ENCODE data around the gene GNG10. TPM values are rescaled to one million over a fixed set of nuclear protein-coding genes. Genes with fewer than 3 reads are reported as not detected.

The GNG10 gene
- total RNA-seq, 1 experiment from 2014 or later = 31.0 TPM

DNA sequence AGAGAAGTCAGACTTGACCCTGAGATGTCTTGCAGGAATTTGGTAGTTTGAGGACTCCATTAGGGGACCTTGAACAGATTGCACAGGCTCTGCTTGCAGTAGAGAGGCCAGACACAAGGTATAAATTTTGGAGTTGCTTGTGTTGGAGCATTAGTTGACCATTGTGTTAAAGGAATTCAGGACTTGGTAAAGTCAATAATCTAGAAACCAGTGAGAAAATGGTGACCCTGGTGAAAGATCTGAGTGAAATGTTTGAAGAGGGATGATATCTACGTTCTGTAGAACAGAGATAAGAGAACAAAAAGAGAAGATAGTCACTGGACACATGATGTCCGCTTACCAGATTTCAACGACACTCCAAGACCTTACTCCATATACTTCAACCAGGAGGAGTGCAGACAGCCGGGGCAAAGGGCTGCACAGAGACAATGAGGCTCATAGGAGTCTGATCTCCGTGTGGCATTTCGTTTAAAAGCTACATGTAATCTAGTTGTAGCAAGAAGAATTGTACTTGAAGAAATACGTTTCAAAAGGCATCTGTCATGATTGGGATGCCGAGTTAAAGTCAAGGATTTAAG lies 17.1 kb upstream of the GNG10 start:
- Histone ChIP-seq H3K27ac (ENCODE audit: insufficient read length, low read depth, low read length) (no peak overlapping the region), H2BK120ac (ENCODE audit: low read depth, low read length, poor library complexity, severe bottlenecking) (no peak overlapping the region), H3K23ac (ENCODE audit: insufficient read length, low read depth, low read length) (no peak overlapping the region), H2BK15ac (ENCODE audit: low read depth, low read length) (no peak overlapping the region), H2AFZ (ENCODE audit: low read length) (no peak overlapping the region), H3K56ac (ENCODE audit: insufficient read length, low read depth, low read length) (no peak overlapping the region), H3K79me2 (ENCODE audit: insufficient read depth, low read length) (no peaks in the 10 kb centered on the region), H2BK5ac (ENCODE audit: insufficient read length, low read length) (no peak overlapping the region), H3K4me1 (ENCODE audit: insufficient read depth, low read length) (no peaks in the 10 kb centered on the region), H3K9me3 (ENCODE audit: control insufficient read depth, low read depth, low read length) (no peaks in the 10 kb centered on the region), H2BK20ac (ENCODE audit: low read depth, low read length, poor library complexity, severe bottlenecking) (no peak overlapping the region), H3K27me3 (ENCODE audit: insufficient read depth, low read length) (no peaks in the 10 kb centered on the region), H4K8ac (replicated peaks; ENCODE audit: insufficient read length, low read depth, low read length) (no peak overlapping the region), H4K5ac (ENCODE audit: insufficient read length, low read depth, low read length) (no peak overlapping the region), H4K91ac (ENCODE audit: insufficient read length, low read depth, low read length) (no peak overlapping the region), H3K4me2 (ENCODE audit: insufficient read depth, insufficient read length, low read length) (no peak overlapping the region), H3T11ph (ENCODE audit: low read length) (no peak overlapping the region), H4K20me1 (ENCODE audit: control insufficient read depth, insufficient read depth, insufficient read length) (no peaks in the 10 kb centered on the region), H2BK12ac (ENCODE audit: insufficient read length, low read depth, low read length) (no peak overlapping the region), H3K9ac (ENCODE audit: extremely low read depth, insufficient read length, low read length) (no peak overlapping the region), H3K14ac (ENCODE audit: insufficient read depth, low read length) (no peak overlapping the region), H2AK5ac (ENCODE audit: insufficient read length, low read length) (no peak overlapping the region), H3K79me1 (ENCODE audit: insufficient read depth, low read depth, low read length, poor library complexity, severe bottlenecking) (no peaks in the 10 kb centered on the region), H3K18ac (ENCODE audit: insufficient read length, low read depth, low read length) (no peak overlapping the region), H3K4ac (ENCODE audit: low read depth, low read length) (no peak overlapping the region), H3K23me2 (ENCODE audit: insufficient read length, low read depth, low read length, poor library complexity, severe bottlenecking) (no peaks in the 10 kb centered on the region)
- Mint-ChIP-seq H3K36me3 (ENCODE audit: insufficient read depth in 1 of 3, low read depth in 3 of 3) (peaks cover 17 to 35% (median 32%) of the 10 kb centered on the region in 3 experiments; a peak in 6 of 7 replicates), H3K9me3 (no peaks in the 10 kb centered on the region; a peak in 1 of 5 replicates), H3K4me1 (no peaks in the 10 kb centered on the region), H3K4me3 (no peak overlapping the region), H3K27me3 (ENCODE audit: low read depth) (no peaks in the 10 kb centered on the region), H3K27ac (peak overlapping the region in 1 of 3 experiments; percentile 8; a peak in 1 of 7 replicates)
- no peak for DNase-seq
- no CpG with 5 or more reads among the region's 8 CpGs for WGBS (ENCODE audit: extremely low coverage, insufficient read length, low lambda C conversion rate)
- TF ChIP-seq, protein P1, sequence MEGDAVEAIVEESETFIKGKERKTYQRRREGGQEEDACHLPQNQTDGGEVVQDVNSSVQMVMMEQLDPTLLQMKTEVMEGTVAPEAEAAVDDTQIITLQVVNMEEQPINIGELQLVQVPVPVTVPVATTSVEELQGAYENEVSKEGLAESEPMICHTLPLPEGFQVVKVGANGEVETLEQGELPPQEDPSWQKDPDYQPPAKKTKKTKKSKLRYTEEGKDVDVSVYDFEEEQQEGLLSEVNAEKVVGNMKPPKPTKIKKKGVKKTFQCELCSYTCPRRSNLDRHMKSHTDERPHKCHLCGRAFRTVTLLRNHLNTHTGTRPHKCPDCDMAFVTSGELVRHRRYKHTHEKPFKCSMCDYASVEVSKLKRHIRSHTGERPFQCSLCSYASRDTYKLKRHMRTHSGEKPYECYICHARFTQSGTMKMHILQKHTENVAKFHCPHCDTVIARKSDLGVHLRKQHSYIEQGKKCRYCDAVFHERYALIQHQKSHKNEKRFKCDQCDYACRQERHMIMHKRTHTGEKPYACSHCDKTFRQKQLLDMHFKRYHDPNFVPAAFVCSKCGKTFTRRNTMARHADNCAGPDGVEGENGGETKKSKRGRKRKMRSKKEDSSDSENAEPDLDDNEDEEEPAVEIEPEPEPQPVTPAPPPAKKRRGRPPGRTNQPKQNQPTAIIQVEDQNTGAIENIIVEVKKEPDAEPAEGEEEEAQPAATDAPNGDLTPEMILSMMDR (conservative IDR thresholded peaks at IDR 0.05) = no peak
